Cortex of kidney (tissue), 1 donor: Measurements from ENCODE around the gene PRIMPOL.

ENCODE experiments used
- DNase-seq: peaks from one replicate; lab custom pipeline; 2025; lab: John Stamatoyannopoulos, UW

PRIMPOL gene

GRCh38 chr4:184668096-184668495, 18.6 kb downstream of the PRIMPOL start:
- no peak for DNase-seq

- DNase-seq: no peak
Measured at GRCh38 chr4:184668511-184669114, 19.1 kb downstream of the PRIMPOL start.

GRCh38 chr4:184669251-184669650, 19.7 kb downstream of the PRIMPOL start:
- no peak for DNase-seq

- DNase-seq: no peak
Measured at GRCh38 chr4:184671101-184671500, 21.6 kb downstream of the PRIMPOL start.

GRCh38 chr4:184672741-184673140, 23.2 kb downstream of the PRIMPOL start:
- no peak for DNase-seq

- DNase-seq: no peak
Measured at GRCh38 chr4:184674011-184674410, 24.5 kb downstream of the PRIMPOL start.

GRCh38 chr4:184675018-184675417, 25.5 kb downstream of the PRIMPOL start:
- DNase-seq: no peak

GRCh38 chr4:184675821-184676492, 26.4 kb downstream of the PRIMPOL start:
- DNase-seq: no peak

DNA sequence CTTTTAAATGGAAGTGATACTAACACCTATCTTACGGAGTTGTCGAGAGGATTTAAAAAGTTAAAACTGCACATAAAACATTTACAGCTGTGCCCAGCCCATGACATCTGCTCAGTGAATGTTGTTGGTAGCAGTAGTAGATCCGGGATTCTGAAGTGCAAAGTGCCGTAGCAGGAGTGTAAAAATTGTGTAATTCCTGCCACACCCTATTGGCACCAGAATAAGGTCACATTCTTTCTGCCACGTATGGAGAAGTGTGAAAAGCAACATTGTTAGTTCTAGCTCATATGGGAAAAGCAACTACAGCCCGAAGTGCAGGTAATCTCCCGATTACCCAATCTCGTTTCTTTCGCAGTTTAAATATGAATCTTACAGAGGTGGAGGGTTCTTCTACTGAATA, 31.2 kb downstream of the PRIMPOL start:
- no peak for DNase-seq

DNA sequence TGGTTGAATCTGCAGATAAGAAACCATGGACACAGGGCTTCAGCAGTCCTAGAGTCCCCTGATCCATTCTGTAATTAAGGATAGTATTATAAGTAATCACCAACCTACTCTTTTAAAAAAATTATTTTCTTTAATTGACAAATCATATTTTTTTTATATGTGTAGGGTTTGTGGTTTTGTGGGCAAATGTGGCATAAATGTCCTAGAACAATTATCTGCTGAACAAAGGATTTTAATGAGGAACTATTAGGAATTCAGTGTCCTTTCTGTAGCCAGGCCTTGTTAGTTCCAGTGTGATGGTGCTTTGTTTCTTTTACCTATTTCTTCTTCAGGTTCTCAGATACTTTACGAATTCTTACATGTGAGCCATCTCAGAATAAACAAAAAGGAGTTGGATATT, 32.4 kb downstream of the PRIMPOL start:
- no peak for DNase-seq

DNA sequence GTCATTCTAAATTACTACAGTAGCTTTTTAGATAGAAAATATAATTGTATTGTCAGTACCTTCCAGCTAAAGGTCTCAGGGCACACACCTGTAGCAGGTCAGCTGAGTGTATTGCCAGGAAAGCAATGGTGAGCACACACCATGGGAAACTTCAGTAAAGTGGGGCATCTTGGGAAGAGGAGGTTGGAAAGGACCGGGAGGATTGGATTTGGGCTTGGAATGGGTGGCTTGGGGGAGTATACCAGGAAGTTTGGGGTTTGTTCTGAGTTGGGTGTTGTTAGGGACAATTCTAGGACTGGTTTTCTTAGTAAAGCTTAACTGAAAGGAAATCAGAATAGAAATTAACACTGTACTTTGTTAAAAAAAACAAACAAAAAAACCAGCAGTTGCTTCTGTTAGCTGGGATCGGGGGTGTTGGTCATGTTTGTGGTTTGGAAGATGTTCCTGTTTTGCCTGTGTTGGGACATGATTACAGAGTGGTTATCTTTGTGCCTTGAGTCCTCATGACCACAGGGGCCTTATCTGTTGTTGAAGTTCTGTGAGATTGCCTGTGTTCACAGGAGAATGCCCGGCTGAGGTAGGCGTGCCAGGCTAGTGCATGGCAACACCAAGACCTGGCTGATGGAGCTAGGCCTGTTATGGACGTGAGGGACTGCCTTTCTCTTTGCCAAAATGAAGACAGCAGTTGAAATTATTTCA, 35.1 kb downstream of the PRIMPOL start:
- DNase-seq: no peak

DNA sequence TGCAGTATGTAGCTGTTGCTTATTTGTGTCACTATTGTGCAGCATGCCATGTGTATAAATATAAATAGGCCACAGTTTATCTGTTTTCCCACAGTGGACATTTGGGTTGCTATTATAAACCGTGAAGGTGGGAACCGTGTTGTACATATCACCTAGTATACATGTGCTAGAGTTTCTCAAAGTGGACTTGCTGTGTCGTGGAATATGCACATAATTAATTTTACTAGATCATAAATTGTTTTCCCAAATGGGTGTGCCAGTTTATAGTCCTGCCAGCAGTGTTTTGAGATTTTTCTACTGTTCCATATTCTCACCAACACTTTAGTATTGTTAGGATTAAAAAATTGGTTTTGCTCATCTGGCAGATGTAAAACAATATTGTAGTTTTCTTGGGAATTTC, 38.5 kb downstream of the PRIMPOL start:
- DNase-seq: no peak

DNA sequence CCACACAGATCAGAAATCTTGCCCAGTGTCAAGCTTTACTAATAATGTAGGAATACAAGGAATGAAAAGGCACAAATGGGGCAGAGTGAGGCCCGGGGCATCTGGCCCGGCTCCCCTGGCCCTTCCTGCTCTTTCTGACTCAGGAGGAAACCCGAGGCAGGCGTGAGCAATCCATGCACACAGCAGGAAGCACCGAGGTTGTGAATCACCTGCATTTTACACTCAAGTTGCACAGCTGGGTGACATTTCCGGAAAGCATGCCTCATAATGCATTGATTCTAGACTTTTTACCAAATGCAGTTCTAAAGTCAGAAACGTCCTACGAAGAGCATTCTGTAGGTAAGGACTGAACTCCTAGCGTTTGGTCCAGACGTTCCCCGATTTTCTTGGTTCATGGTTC, 38.9 kb downstream of the PRIMPOL start:
- DNase-seq: no peak

- DNase-seq: no peak
Measured at GRCh38 chr4:184689681-184690080, 40.1 kb downstream of the PRIMPOL start.

- no peak for DNase-seq
Measured at GRCh38 chr4:184693056-184693455, 43.5 kb downstream of the PRIMPOL start.

- no peak for DNase-seq
Measured at GRCh38 chr4:184694412-184694956, 44.9 kb downstream of the PRIMPOL start.

GRCh38 chr4:184695178-184695896, 45.8 kb downstream of the PRIMPOL start:
- no peak for DNase-seq

DNA sequence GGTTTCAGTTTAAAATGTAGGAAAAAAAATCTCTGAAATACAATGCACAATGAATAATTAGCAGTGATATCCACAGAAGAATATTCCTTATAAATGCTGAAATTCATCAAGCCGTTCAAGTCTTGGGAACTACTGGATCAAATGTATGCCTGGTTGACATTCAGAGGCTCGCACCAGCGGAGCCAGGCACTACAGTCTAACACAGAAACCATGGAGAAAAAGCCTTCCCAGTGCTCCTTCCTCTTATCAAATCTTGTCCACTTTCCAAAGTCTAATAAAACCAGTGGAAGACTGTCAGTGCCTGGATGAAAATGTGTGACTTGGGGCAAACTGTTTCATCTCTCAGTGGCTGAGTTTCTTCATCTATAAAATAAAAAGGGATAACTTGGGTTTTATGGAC, 48.4 kb downstream of the PRIMPOL start:
- no peak for DNase-seq

GRCh38 chr4:184699941-184700340, 50.4 kb downstream of the PRIMPOL start:
- DNase-seq: no peak

- DNase-seq: no peak
Measured at GRCh38 chr4:184702114-184702513, 52.6 kb downstream of the PRIMPOL start.

- no peak for DNase-seq
Measured at GRCh38 chr4:184705692-184706091, 56.2 kb downstream of the PRIMPOL start.

DNA sequence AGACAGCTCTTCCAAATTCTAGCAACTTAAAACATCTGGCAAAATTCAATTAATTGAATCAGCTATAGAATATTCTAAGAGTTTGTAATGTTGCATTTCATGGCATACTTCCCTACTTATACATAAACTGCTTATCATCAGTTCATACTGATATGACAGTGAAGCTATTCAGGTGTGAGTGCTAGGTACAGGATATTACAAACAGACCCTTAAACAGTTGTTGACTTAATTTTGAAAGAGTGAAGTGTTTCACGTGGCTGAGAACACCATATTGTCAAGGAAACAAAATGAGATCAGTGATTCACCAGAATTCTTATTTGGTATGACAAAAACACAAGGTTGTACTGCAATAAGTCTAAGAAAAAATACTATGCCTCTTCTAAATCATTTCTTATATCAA, 56.9 kb downstream of the PRIMPOL start:
- DNase-seq: no peak
